ENCODE data around the gene SERGEF.

Gene SERGEF

GRCh38 chr11:17763703-17764102 lies 249.1 kb downstream of the SERGEF start:
- Histone ChIP-seq H3K27me3 (ENCODE audit: low read length) (no peaks in the 10 kb centered on the region), H2AFZ (ENCODE audit: low read depth, low read length, severe bottlenecking) (no peak overlapping the region), H3K79me2 (ENCODE audit: insufficient read depth, low read length) (no peaks in the 10 kb centered on the region), H3K4me3 (ENCODE audit: insufficient read depth, low read length, poor library complexity, severe bottlenecking) (no peak overlapping the region), H3K9ac (ENCODE audit: low read length) (no peak overlapping the region), H3K4me2 (ENCODE audit: low read depth, low read length, poor library complexity, severe bottlenecking) (no peak overlapping the region), H3F3A (ENCODE audit: insufficient read depth) (no peaks in the 10 kb centered on the region), H3K36me3 (ENCODE audit: low read length) (no peaks in the 10 kb centered on the region), H3K27ac (ENCODE audit: low read depth, low read length) (no peak overlapping the region), H3K9me2 (replicated peaks; ENCODE audit: insufficient read depth, low read length) (no peaks in the 10 kb centered on the region), H3K9me3 (ENCODE audit: insufficient read depth, low read length) (no peaks in the 10 kb centered on the region), H4K20me1 (ENCODE audit: low read depth, low read length) (no peaks in the 10 kb centered on the region)
- TF ChIP-seq EZH2phosphoT487 (conservative IDR thresholded peaks at IDR 0.05; ENCODE audit: low read length) (no peak), CTCF (IDR thresholded peaks at IDR 0.05; ENCODE audit: insufficient read depth, low read length, poor library complexity, severe bottlenecking) (no peak)

GRCh38 chr11:17763244-17763643 lies 249.6 kb downstream of the SERGEF start:
- TF ChIP-seq CTCF (IDR thresholded peaks at IDR 0.05; ENCODE audit: insufficient read depth, low read length, poor library complexity, severe bottlenecking) (no peak), EZH2phosphoT487 (conservative IDR thresholded peaks at IDR 0.05; ENCODE audit: low read length) (no peak)
- no peak overlapping the region for H3K27ac ChIP-seq (ENCODE audit: low read depth, low read length)
- no peaks in the 10 kb centered on the region for H3K27me3 ChIP-seq (ENCODE audit: low read length)

GRCh38 chr11:17762309-17762974 lies 250.4 kb downstream of the SERGEF start:
- Histone ChIP-seq H4K20me1 (ENCODE audit: low read depth, low read length) (no peaks in the 10 kb centered on the region), H3K36me3 (ENCODE audit: low read length) (no peaks in the 10 kb centered on the region), H3K79me2 (ENCODE audit: insufficient read depth, low read length) (no peaks in the 10 kb centered on the region), H3K9ac (ENCODE audit: low read length) (no peak overlapping the region), H3K4me2 (ENCODE audit: low read depth, low read length, poor library complexity, severe bottlenecking) (no peak overlapping the region), H3K27ac (ENCODE audit: low read depth, low read length) (no peak overlapping the region), H3K9me3 (ENCODE audit: insufficient read depth, low read length) (no peaks in the 10 kb centered on the region), H2AFZ (ENCODE audit: low read depth, low read length, severe bottlenecking) (no peak overlapping the region), H3K27me3 (ENCODE audit: low read length) (no peaks in the 10 kb centered on the region), H3K4me3 (ENCODE audit: insufficient read depth, low read length, poor library complexity, severe bottlenecking) (no peak overlapping the region), H3K9me2 (replicated peaks; ENCODE audit: insufficient read depth, low read length) (no peaks in the 10 kb centered on the region), H3F3A (ENCODE audit: insufficient read depth) (no peaks in the 10 kb centered on the region)
- TF ChIP-seq EZH2phosphoT487 (conservative IDR thresholded peaks at IDR 0.05; ENCODE audit: low read length), result no peak
- no peak for TF ChIP-seq CTCF (IDR thresholded peaks at IDR 0.05; ENCODE audit: insufficient read depth, low read length, poor library complexity, severe bottlenecking)

More at GRCh38 chr11:17763244-17763643, 249.6 kb downstream of the SERGEF start:
- H3K9me3 ChIP-seq (ENCODE audit: insufficient read depth, low read length), result no peaks in the 10 kb centered on the region
- H3K4me2 ChIP-seq (ENCODE audit: low read depth, low read length, poor library complexity, severe bottlenecking), result no peak overlapping the region
- H2AFZ ChIP-seq (ENCODE audit: low read depth, low read length, severe bottlenecking), result no peak overlapping the region
- no peaks in the 10 kb centered on the region for H3K36me3 ChIP-seq (ENCODE audit: low read length)
- no peak overlapping the region for H3K9ac ChIP-seq (ENCODE audit: low read length)
- no peak overlapping the region for H3K4me3 ChIP-seq (ENCODE audit: insufficient read depth, low read length, poor library complexity, severe bottlenecking)
- no peaks in the 10 kb centered on the region for H4K20me1 ChIP-seq (ENCODE audit: low read depth, low read length)
- H3F3A ChIP-seq (ENCODE audit: insufficient read depth), result no peaks in the 10 kb centered on the region
- no peaks in the 10 kb centered on the region for H3K79me2 ChIP-seq (ENCODE audit: insufficient read depth, low read length)
- H3K9me2 ChIP-seq (replicated peaks; ENCODE audit: insufficient read depth, low read length), result no peaks in the 10 kb centered on the region
